Neural cell (in vitro differentiated cells): ENCODE data around the gene CPNE6. TPM values are rescaled to one million over a fixed set of nuclear protein-coding genes. Genes with fewer than 3 reads are reported as not detected.

Source experiments
- H2AFZ ChIP-seq: fragments of 200-600, 300-800 bp; sonication (generic), shearing (Covaris generic); 2 replicates; pipeline ENCODE4 v1.6.0; 2014; ENCODE audit warnings: low read depth, mild to moderate bottlenecking, antibody characterized with exemption, low read length, moderate library complexity
- H3F3A ChIP-seq: fragments of 200-600 bp; shearing (Covaris generic); 2 replicates; pipeline ENCODE4 v1.6.1; 2016; ENCODE audit warnings: mild to moderate bottlenecking, moderate library complexity, mixed read lengths, antibody characterized with exemption, low read length; ENCODE audit not compliant: insufficient read depth, poor library complexity, severe bottlenecking
- H3K27ac ChIP-seq: fragments of 200-600, 300-800 bp; sonication (generic), shearing (Covaris generic); 2 replicates; pipeline ENCODE4 v1.5.1; 2014; ENCODE audit warnings: mild to moderate bottlenecking, low read length, moderate library complexity
- H3K27me3 ChIP-seq: fragments of 300-800, 200-600 bp; sonication (generic), shearing (Covaris generic); 2 replicates; pipeline ENCODE4 v1.6.0; 2014; ENCODE audit warnings: mild to moderate bottlenecking, low read depth, low read length, moderate library complexity; ENCODE audit not compliant: insufficient read depth
- H3K36me3 ChIP-seq: fragments of 300-800, 200-600 bp; sonication (generic), shearing (Covaris generic); 2 replicates; pipeline ENCODE4 v1.5.1; 2014; ENCODE audit warnings: mild to moderate bottlenecking, antibody characterized with exemption, low read length, moderate library complexity; ENCODE audit not compliant: insufficient read depth
- H3K4me2 ChIP-seq: fragments of 300-800, 200-600 bp; sonication (generic), shearing (Covaris generic); 2 replicates; pipeline ENCODE4 v1.6.0; 2014; ENCODE audit warnings: mild to moderate bottlenecking, low read length
- H3K4me3 ChIP-seq: fragments of 300-800, 200-600 bp; sonication (generic), shearing (Covaris generic); 2 replicates; pipeline ENCODE4 v1.5.1; 2014; ENCODE audit warnings: mild to moderate bottlenecking, low read length, moderate library complexity
- H3K79me2 ChIP-seq: fragments of 200-600 bp; shearing (Covaris generic); replicated peaks from 2 replicates; pipeline ENCODE4 v1.6.0; 2014; ENCODE audit warnings: mild to moderate bottlenecking, low read length, moderate library complexity; ENCODE audit not compliant: insufficient read depth
- H3K9ac ChIP-seq: fragments of 300-800, 200-600 bp; sonication (generic), shearing (Covaris generic); 2 replicates; pipeline ENCODE4 v1.6.1; 2016; ENCODE audit warnings: mild to moderate bottlenecking, low read length, mixed read lengths
- H3K9me2 ChIP-seq: fragments of 200-600 bp; shearing (Covaris generic); 2 replicates; pipeline ENCODE4 v1.6.1; 2016; ENCODE audit warnings: mild to moderate bottlenecking, low read length, mixed read lengths; ENCODE audit not compliant: insufficient read depth
- H3K9me3 ChIP-seq: fragments of 200-600, 300-800 bp; sonication (generic), shearing (Covaris generic); 2 replicates; pipeline ENCODE4 v1.6.1; 2016; ENCODE audit warnings: mild to moderate bottlenecking, mixed run types, low read length, moderate library complexity, mixed read lengths
- H4K20me1 ChIP-seq: fragments of 200-600 bp; shearing (Covaris generic); 2 replicates; pipeline ENCODE4 v1.6.1; 2016; ENCODE audit warnings: mild to moderate bottlenecking, mixed run types; ENCODE audit not compliant: insufficient read depth
- EP300 ChIP-seq: fragments of 450-650 bp; conservative IDR thresholded peaks from 2 replicates; pipeline ENCODE4 v1.6.1; 2014; ENCODE audit warnings: antibody characterized with exemption, mild to moderate bottlenecking, moderate library complexity; ENCODE audit not compliant: poor library complexity, severe bottlenecking
- EZH2 ChIP-seq: fragments of 200-600, 300-800 bp; shearing (Covaris generic), sonication (generic); IDR thresholded peaks from 2 replicates; pipeline ENCODE4 v1.6.1; 2014; ENCODE audit warnings: antibody characterized with exemption, low read length, borderline replicate concordance, mild to moderate bottlenecking; ENCODE audit not compliant: insufficient read depth, poor library complexity, severe bottlenecking
- MXI1 ChIP-seq: fragments of 450-650 bp; conservative IDR thresholded peaks from 2 replicates; pipeline ENCODE4 v1.6.1; 2014; ENCODE audit warnings: antibody characterized with exemption, mild to moderate bottlenecking; ENCODE audit not compliant: poor library complexity, severe bottlenecking
- POLR2AphosphoS5 ChIP-seq: IDR thresholded peaks from 2 replicates; pipeline ENCODE4 v1.6.1; 2012
- RAD21 ChIP-seq: fragments of 450-650 bp; conservative IDR thresholded peaks from 2 replicates; pipeline ENCODE4 v1.6.1; 2014; ENCODE audit warnings: antibody characterized with exemption, mild to moderate bottlenecking, moderate library complexity
- SMC3 ChIP-seq: fragments of 450-650 bp; conservative IDR thresholded peaks from 2 replicates; pipeline ENCODE4 v1.6.1; 2014; ENCODE audit warnings: antibody characterized with exemption, mild to moderate bottlenecking, moderate library complexity; ENCODE audit not compliant: poor library complexity
- TAF1 ChIP-seq: IDR thresholded peaks from 2 replicates; pipeline ENCODE4 v1.6.1; 2012; ENCODE audit warnings: low read depth
- polyA plus RNA-seq: library from polyadenylated mRNA; depleted of rRNA; stranded (reverse); fragments of >200 nt; gene quantifications from 2 replicates; pipeline ENCODE4 v1.2.3, GENCODE V29; 2014
- TF ChIP-seq, protein P1 (sequence below): fragments of 450-650 bp; IDR thresholded peaks from 2 replicates; pipeline ENCODE4 v1.5.1; 2014; ENCODE audit warnings: antibody characterized with exemption, mild to moderate bottlenecking, moderate library complexity; ENCODE audit not compliant: poor library complexity, severe bottlenecking
- TF ChIP-seq, protein P2 (sequence below): IDR thresholded peaks from 2 replicates; pipeline ENCODE4 v1.6.1; 2012; ENCODE audit warnings: borderline replicate concordance

CPNE6 gene
- polyA plus RNA-seq, 1 donor from 2014 or later: 4.1 TPM

DNA sequence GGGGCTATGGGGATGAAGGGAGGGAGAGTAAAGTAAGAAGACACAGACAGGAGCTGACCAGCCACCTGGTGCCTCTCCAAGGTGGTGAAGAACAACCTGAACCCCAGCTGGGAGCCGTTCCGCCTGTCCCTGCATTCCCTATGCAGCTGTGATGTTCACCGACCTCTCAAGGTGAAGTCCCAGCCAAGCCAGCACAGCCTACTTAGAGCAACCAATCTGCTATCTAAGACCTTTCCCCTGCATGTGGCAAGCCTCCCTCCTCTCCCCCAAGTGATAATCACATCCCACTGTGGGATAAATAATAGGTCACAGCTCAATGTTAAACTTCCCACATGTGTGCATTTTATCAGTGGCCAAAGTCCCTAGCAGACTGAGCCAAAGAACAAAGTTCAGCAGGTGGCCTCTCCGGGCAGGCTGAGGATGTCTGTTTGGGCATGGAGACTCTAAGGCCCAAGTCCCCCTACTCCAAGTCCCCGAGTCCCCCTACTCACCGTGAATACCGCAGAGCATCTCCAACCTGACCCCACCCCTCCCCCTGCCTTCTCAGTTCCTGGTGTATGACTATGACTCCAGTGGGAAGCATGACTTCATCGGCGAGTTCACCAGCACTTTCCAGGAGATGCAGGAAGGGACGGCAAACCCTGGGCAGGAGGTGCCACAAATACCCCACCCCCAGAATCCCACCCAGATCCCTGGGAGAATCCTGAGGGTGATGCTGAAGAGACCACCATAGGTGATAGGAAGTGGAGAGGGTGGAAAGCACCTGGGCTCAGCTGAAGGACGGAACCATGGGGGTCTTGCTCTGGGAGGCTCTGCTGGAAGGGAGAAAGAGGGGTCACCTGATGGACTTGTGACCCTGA is 3.5 kb downstream of the CPNE6 start:
- Histone ChIP-seq H4K20me1 (no peaks in the 10 kb centered on the region), H3K27ac (no peak overlapping the region), H3K79me2 (no peaks in the 10 kb centered on the region), H3K9me3 (no peaks in the 10 kb centered on the region), H2AFZ (no peak overlapping the region), H3F3A (peaks cover 3% of the 10 kb centered on the region), H3K4me3 (no peak overlapping the region), H3K9me2 (no peaks in the 10 kb centered on the region), H3K9ac (no peak overlapping the region), H3K4me2 (no peak overlapping the region), H3K36me3 (no peaks in the 10 kb centered on the region), H3K27me3 (no peaks in the 10 kb centered on the region)
- no peak for TF ChIP-seq EZH2
- TF ChIP-seq POLR2AphosphoS5: no peak
- no peak for TF ChIP-seq EP300
- TF ChIP-seq, protein P1, sequence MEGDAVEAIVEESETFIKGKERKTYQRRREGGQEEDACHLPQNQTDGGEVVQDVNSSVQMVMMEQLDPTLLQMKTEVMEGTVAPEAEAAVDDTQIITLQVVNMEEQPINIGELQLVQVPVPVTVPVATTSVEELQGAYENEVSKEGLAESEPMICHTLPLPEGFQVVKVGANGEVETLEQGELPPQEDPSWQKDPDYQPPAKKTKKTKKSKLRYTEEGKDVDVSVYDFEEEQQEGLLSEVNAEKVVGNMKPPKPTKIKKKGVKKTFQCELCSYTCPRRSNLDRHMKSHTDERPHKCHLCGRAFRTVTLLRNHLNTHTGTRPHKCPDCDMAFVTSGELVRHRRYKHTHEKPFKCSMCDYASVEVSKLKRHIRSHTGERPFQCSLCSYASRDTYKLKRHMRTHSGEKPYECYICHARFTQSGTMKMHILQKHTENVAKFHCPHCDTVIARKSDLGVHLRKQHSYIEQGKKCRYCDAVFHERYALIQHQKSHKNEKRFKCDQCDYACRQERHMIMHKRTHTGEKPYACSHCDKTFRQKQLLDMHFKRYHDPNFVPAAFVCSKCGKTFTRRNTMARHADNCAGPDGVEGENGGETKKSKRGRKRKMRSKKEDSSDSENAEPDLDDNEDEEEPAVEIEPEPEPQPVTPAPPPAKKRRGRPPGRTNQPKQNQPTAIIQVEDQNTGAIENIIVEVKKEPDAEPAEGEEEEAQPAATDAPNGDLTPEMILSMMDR: no peak
- TF ChIP-seq TAF1: no peak
- TF ChIP-seq RAD21: no peak
- no peak for TF ChIP-seq SMC3

DNA sequence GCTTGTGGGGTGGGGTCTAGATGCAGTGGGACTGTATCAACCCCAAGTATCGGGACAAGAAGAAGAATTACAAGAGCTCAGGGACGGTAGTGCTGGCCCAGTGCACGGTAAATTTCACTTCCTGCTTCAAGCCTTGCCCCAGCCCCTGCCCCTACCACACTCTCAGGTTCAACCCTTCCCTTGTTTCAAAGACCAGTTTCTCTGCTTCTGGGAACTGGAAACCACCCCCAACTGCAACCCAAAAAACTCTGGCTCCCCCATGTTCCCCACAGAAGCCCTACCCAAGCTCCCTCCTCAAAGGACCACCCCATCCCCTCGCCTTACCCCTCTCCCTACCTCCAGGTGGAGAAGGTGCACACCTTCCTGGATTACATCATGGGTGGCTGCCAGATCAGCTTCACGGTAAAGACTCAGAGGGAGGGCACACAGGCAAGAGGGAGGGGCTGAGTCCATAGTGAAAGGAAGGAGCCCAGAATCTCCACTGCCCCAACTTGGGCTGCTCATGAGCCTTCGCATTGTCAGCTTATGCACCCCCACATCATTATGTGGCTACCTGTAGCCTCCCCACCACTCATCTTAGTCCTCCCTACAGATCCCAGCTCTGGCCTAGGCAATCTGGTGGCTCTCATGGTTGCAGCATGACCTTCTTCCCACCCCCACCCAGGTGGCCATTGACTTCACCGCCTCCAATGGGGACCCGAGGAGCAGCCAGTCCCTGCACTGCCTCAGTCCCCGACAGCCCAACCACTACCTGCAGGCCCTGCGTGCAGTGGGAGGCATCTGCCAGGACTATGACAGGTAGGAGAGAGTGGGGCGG is 4.3 kb downstream of the CPNE6 start:
- Histone ChIP-seq H3F3A (peaks cover 3% of the 10 kb centered on the region), H3K79me2 (no peaks in the 10 kb centered on the region), H3K4me3 (no peak overlapping the region), H2AFZ (no peak overlapping the region), H3K27ac (no peak overlapping the region), H3K27me3 (no peaks in the 10 kb centered on the region), H3K9me3 (no peaks in the 10 kb centered on the region), H3K9me2 (no peaks in the 10 kb centered on the region), H3K4me2 (no peak overlapping the region), H3K36me3 (no peaks in the 10 kb centered on the region), H4K20me1 (no peaks in the 10 kb centered on the region), H3K9ac (no peak overlapping the region)
- no peak for TF ChIP-seq EP300
- TF ChIP-seq, protein P2, sequence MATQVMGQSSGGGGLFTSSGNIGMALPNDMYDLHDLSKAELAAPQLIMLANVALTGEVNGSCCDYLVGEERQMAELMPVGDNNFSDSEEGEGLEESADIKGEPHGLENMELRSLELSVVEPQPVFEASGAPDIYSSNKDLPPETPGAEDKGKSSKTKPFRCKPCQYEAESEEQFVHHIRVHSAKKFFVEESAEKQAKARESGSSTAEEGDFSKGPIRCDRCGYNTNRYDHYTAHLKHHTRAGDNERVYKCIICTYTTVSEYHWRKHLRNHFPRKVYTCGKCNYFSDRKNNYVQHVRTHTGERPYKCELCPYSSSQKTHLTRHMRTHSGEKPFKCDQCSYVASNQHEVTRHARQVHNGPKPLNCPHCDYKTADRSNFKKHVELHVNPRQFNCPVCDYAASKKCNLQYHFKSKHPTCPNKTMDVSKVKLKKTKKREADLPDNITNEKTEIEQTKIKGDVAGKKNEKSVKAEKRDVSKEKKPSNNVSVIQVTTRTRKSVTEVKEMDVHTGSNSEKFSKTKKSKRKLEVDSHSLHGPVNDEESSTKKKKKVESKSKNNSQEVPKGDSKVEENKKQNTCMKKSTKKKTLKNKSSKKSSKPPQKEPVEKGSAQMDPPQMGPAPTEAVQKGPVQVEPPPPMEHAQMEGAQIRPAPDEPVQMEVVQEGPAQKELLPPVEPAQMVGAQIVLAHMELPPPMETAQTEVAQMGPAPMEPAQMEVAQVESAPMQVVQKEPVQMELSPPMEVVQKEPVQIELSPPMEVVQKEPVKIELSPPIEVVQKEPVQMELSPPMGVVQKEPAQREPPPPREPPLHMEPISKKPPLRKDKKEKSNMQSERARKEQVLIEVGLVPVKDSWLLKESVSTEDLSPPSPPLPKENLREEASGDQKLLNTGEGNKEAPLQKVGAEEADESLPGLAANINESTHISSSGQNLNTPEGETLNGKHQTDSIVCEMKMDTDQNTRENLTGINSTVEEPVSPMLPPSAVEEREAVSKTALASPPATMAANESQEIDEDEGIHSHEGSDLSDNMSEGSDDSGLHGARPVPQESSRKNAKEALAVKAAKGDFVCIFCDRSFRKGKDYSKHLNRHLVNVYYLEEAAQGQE: no peak
- TF ChIP-seq TAF1: no peak
- TF ChIP-seq SMC3: no peak
- TF ChIP-seq MXI1: no peak
- TF ChIP-seq, protein P1: no peak
- no peak for TF ChIP-seq EZH2
